GM19023 (cell line): Measurements from ENCODE around the gene PGA3.
"Not testable (repeated sequence)": the region's sequence is repeated elsewhere in the genome, so short reads cannot be mapped to it uniquely, and the experiment has no call there.

ENCODE experiments used
- ATAC-seq: cut with Tn5 transposase; IDR thresholded peaks from one replicate; pipeline ENCODE4 v1.9.1; 2021; ENCODE audit warnings: mild to moderate bottlenecking, moderate library complexity; ENCODE audit not compliant: unreplicated experiment

Gene PGA3

GRCh38 chr11:61170566-61170965, 32.7 kb upstream of the PGA3 start:
- ATAC-seq = no peak

DNA sequence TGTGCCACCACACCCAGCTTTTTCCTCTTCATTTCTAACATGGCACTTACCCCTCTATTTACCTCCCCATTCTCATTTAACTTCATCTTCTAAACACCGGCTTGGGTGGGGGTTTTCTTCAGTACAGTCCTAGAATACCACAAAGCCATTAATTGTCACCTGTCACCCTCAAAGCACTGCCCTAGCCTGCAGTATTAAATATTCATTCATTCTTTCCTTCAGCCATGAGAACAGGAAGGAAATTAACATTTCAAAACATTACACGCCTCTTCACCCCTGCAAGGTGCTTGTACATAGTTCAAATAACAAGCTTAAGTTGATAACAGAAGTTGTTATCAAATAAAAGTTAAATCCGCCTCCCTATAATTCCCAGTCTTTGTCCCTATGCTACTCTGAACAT, 31.4 kb upstream of the PGA3 start:
- ATAC-seq = no peak

- no peak for ATAC-seq
These were observed 31.0 kb upstream of the PGA3 start for GRCh38 chr11:61172356-61172755.

DNA sequence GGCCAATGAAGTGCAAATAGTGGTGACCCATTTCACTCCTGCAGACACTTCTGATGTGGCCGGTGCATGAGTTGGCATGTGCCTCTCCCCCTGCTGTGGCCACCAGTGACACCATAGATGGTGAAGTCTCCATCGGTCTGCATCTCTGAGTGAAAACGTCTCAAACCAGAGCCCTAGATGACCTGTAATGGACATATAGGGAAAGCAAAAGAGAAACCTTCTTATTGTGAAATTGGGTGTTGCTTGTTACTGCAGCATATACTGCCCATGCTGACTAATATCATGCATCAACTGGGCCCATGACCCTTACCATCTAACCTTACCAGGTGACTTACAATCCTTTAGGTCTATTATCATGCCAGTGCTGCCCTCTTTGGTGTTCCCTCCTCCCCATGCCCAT, 30.4 kb upstream of the PGA3 start:
- no peak for ATAC-seq

DNA sequence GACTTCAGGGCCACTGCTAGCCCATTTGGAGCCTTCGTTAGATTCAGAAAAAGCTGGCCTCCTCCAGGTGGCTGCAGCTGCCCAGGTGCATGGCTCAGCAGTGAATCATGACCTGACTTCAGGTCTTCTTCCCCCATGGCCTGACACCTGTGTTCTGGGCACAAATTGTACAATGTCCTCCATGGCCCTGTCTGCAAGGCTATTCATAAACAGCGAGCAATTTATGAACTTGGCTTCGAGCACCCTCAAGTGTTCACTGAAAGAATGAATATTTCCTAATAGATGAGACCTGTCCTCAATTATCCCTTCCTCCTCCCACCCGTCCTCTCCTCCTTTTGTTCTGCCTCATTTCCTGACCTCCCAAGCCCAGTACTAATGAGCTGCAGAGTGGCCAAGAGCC, 29.9 kb upstream of the PGA3 start:
- ATAC-seq = no peak

DNA sequence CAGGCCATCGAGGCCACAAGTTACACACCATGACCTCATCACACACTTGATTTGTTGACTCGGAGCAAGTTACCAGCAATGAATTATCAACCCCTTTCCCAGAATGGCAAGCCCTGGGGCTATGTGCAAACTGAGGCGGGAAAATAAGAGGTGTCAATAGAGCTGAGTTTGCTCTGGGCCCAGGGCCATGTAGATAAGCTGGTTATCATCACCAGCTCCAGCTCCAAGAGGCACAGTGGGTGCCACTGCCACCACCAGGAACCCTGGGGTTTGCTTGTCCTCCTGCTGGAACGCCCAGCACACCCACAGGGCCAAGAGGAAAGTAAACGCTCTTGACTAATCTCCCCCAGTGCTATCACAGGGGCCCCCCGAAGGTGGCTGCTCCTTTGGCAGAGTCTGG, 29.0 kb upstream of the PGA3 start:
- ATAC-seq = no peak

- ATAC-seq = no peak
These were observed 28.4 kb upstream of the PGA3 start for GRCh38 chr11:61174949-61175348.

DNA sequence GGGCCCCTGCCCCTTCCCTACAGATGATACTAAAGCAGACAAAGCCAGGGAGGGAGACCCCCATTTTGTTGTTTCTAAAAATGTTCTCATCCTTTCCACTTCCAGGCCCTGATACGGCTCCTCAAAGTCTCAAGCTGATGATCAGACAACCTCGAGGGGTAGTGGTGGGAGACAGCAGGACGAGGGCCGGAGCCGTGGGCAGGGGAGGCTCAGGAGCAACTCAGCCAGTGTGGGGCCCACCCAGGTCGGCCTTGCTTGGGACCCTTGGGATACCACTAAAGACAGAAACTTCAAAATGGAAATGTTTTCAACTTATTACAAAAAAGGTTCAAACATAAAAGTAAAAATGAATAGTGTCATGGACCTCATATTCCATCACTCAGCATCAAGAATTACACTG, 26.9 kb upstream of the PGA3 start:
- no peak for ATAC-seq

DNA sequence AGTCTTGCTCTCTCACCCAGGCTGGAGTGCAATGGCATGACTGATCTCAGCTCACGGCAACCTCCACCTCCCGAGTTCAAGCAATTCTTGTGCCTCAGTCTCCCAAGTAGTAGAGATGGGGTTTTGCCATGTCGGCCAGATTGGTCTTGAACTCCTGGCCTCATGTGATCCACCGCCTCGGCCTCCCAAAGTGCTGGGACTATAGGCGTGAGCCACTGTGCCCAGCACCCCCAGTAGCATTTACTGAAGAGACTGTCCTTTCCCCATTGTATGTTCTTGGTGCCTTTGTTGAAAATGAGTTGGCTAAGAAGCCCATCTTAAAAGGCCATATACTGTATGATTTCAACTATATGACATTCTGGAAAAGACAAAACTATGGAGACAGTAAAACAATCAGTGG, 23.1 kb upstream of the PGA3 start:
- not testable (repeated sequence) for ATAC-seq

- no peak for ATAC-seq
These were observed 21.8 kb upstream of the PGA3 start for GRCh38 chr11:61181489-61181888.

DNA sequence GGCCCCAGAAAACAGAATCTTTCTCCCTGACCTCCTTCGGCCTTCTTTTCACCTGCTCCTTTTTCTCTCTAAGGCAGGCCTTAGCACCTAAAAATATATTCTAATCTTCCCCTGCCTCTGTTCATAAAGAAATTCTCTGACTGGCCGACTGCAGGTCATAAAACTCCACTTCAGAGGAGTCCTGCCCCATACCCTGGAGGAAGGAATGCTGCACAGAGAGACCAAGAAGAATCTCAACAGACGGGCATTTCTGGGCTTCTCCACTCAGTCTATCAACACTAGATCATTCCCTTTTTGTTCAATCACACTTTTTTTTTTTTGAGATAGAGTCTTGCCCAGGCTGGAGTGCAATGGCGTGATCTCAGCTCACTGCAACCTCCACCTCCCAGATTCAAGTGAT, 19.7 kb upstream of the PGA3 start:
- ATAC-seq = no peak

DNA sequence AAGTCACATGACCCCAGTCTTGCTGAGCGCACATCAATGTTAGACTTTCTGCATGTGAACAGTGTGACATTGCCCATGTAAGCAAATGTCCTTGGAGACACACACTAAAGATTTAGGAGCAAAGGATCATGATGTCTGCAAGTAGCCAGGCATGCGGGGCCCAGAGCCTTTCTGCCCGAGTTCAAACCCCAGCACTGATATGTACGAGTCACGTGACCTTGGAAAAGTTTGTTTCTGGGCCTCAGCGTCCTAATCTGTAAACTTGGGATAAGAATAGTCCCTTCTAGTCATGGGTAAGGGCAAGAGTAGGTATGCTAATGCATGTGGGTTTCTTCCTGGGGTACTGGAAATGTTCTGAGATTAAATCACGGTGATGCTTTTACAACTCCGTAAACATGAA, 16.8 kb upstream of the PGA3 start:
- no peak for ATAC-seq

- no peak for ATAC-seq
These were observed 15.7 kb upstream of the PGA3 start for GRCh38 chr11:61187505-61188130.

- no peak for ATAC-seq
These were observed 13.4 kb upstream of the PGA3 start for GRCh38 chr11:61189933-61190332.

GRCh38 chr11:61193596-61193995, 9.7 kb upstream of the PGA3 start:
- no peak for ATAC-seq

DNA sequence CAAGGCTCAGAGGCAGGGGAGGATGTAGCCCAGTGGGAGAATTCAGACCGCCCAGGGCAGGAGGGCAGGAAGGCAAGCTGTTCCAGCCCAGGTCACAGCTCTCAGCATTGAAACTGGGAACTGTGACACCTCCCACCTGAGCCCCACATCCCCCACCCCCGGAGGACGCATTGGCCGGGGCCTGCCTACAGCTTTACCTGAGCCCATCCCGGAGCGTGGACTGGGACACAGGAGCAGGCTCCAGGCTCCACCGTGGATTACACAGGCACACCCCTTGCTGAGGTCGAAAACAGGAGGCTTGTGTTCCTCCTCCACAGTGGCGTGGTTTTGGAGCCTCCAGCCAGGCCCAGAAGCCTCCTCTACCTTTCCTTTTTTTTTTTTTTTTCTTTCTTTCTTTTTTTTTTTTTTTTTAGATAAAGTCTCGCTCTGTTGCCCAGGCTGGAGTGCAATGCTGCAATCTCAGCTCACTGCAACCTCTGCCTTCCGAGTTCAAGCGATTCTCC, 9.1 kb upstream of the PGA3 start:
- ATAC-seq = no peak

DNA sequence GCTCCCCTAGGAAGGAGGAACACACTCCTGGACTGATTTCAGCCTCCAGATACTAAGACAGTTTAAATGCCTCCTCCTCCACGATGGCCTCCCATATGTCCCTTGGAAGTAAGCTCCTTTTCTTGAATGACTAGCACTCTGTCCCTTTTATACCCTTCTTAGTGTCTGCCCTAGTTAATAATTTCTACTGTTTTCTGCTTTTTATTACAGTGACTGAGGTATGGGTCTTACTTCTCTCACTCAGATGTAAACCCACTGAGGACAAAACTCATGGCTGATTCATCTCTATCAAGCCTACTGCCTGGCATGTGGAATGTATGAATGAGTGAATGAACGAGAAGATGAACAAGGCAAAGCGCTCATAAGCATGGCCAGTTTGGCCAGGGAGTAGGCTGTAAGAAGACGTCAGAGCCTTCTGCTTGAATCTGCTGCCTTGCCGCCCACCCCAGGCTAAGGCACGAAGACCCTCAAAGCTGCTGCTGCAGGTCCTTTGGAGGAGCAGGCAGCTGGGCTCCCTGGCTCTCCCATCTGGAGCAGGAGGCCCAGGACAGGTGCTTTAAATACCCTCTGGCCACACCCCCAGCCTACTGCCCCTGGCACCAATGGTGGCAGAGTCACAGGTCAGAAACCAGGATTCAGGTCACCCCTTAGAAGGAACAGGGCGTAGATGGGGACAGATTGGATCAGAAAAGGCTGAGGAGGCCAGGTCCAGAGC, 8.2 kb upstream of the PGA3 start:
- ATAC-seq = no peak

DNA sequence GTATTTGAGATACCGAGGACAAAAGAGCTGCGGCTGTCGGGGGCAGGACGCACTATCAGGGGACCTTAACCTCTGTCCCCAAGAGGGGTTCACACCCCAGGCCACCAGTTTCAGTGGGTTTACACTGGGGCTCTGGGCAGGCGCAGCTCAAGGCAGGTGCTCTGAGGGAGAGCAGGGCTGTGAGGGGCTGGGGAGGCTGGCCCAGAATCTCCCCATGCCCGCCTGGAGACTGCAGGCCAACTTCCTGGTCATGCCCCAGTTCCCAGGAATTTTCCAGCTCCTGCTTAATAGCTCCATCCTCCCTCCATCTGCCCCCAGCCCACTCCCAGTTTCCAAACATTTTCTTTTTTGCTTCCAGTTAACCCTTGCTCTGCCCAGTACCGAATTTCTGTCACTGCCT, 7.6 kb upstream of the PGA3 start:
- ATAC-seq = no peak

DNA sequence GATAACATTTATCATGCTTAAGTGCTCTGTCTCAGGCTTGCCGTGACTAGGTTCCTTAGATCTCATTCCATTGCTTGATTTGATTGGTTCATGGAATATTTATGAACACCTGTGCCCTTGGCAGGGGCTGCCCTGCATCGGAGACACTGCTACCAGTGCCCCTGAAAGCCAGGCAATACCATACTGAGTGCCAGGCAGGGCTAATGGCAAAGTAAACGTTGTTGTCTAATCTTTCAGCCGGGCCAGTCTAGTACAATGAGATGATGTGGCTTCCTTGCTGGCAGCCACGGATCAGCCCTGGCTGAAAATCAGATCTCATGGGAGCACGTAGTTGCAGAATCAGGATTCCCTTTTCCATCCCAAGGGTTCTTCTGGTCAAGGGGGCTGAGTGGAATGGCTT, 5.0 kb upstream of the PGA3 start:
- no peak for ATAC-seq

DNA sequence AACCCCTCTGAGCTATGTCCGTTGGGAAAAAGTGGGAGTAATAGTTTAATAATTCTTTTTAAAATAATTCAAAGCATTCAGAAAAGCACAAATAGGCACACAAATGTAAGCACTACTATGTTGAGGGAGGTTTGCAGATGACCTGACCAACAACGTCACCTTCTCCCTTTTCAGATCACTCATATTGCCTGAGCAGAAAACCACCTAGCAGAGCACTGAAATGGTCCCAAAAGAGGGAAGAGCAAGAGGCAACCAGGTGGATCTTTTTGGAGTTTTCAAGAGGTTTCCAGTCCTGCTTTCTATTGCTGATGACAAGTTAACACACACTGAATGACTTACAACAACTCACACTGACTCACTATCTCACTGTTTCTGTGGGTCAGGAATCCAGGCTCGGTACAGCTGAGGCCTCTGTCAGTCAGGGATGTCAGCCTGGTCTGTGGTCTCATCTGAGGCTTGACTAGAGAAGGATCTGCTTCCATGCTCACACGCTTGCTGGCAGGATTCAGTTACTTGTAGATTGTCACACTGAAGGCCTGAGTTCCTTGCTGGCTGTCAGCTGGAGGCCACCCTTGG, 4.3 kb upstream of the PGA3 start:
- ATAC-seq = no peak

GRCh38 chr11:61201476-61201875, 1.8 kb upstream of the PGA3 start:
- no peak for ATAC-seq

DNA sequence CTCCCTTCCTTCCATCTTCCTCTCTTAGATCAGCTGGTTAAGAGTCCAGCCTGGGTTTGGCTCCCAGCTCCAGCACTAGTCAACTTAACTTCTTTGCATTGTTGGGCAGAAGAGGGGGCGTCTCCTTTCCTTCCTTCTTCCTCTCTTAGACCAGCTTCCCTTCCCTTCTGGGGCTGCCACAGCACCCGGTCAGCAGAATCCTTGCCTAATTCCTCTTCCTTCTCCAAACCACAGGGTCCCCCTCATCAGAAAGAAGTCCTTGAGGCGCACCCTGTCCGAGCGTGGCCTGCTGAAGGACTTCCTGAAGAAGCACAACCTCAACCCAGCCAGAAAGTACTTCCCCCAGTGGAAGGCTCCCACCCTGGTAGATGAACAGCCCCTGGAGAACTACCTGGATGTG, 558 bp downstream of the PGA3 start:
- not testable (repeated sequence) for ATAC-seq
